Measurements from ENCODE around the gene ZNF830.
"Not testable (repeated sequence)": the region's sequence is repeated elsewhere in the genome, so short reads cannot be mapped to it uniquely, and the experiment has no call there.

The ZNF830 gene, protein sequence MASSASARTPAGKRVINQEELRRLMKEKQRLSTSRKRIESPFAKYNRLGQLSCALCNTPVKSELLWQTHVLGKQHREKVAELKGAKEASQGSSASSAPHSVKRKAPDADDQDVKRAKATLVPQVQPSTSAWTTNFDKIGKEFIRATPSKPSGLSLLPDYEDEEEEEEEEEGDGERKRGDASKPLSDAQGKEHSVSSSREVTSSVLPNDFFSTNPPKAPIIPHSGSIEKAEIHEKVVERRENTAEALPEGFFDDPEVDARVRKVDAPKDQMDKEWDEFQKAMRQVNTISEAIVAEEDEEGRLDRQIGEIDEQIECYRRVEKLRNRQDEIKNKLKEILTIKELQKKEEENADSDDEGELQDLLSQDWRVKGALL

DNA sequence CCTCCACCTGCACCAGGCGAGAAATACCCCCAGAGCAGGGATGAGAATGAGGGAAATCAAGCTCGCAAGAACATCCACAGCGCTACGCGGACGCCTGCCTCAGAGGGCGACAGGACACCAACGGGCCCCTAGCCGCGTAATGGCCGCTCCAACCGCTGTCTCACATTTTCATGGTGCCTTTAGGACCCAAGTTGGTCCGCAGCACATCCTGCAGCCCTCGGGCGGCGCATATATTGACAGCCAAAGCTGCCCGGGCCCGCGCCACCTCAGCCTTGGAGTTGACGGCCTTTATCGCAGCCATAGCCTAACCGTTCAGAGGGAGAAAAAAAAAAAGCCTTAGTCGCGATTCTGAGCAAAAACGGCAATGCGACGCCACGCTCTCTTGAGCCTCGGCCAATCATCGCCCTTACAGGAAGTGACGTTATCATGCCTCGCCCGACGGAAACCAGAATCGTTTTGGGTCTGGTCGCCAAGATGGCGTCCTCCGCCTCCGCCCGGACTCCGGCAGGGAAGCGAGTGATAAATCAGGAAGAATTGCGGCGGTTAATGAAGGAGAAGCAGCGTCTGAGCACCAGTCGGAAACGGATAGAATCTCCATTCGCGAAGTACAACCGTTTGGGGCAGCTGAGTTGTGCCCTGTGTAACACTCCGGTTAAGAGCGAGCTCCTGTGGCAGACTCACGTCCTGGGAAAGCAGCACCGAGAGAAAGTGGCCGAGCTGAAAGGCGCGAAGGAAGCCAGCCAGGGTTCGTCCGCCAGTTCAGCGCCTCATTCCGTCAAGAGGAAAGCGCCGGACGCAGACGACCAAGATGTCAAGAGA lies at the start of gene ZNF830, which contains the start of gene CCT6B:
TSS of gene ZNF830 (plus strand) at position 448 of the 819 bp plus-strand sequence. CDS start at position 475, 27 bp downstream.
TSS of gene CCT6B (minus strand) at position 368 of the 819 bp plus-strand sequence. CDS start at position 301, 67 bp downstream.
- peak; percentile 93 for DNase-seq

- no peak for DNase-seq
Observed at GRCh38 chr17:34913001-34913400, 48.3 kb upstream of the ZNF830 start.

DNA sequence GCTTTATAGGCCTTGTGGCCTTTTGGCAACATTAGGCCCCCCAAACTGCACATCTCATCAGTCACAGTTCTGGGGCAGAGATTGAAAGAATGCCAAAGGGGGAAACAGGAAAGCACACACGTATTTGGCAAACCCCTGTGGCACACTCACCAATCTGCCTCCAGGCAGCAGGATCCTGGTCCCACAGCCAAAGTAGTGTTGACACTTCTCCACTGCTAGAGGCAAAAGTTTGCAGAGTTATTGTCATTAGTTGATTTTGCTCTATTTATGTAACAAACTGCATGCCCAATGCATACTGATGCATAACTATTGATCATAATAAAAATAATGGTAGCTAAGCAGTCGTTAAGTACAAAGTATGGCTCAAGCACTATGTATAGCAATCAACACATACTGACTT lies 45.2 kb upstream of the ZNF830 start:
- no peak for DNase-seq

- DNase-seq: no peak
Observed at GRCh38 chr17:34917381-34917780, 44.0 kb upstream of the ZNF830 start.

DNA sequence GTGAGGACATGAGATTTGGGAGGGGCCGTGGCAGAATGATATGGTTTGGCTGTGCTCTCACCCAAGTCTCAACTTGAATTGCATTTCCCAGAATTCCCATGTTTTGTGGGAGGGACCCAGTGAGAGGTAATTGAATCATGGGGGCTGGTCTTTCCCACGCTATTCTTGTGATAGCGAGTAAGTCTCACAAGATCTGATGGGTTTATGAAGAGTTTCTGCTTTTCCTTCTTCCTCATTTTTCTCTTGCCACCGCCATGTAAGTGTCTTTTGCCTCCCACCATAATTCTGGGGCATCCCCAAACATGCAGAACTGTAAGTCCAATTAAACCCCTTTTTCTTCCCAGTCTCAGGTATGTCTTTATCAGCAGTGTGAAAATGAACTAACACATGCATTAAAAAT lies 40.7 kb upstream of the ZNF830 start:
- DNase-seq: no peak

DNA sequence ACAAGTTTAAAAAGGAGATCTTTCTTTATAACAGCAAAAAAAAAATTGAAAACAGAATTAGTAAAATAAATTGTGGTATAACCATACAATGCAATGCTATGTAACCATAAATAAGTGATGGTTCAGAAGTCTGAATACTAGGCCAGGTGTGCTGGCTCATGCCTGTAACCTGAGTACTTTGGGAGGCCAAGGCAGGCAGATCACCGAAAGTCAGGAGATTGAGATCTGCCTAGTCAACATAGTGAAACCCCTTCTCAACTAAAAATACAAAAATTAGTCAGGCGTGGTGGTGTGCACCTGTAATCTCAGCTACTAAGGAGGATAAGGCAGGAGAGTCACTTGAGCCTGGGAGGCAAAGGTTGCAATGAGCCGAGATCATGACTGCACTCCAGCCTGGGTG lies 34.7 kb upstream of the ZNF830 start:
- no peak for DNase-seq

DNA sequence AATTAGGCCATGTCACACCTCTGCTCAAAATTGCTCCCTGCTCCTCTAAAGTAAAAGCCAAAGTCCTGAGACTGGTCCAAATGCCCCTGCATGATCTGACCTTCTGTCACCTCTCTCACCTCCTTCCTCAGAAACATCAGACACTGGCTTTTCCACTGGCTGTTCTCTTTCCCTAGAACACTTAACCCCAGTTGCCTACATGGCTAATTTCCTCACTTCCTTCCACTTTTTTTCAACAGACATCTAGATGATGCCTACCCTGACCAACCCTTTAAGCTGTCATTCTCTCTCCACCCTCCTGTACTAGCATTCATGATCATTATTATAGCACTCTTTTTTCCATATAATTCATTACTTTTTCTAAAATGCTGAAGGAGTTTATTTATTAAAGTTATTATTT lies 31.1 kb upstream of the ZNF830 start:
- DNase-seq: no peak

GRCh38 chr17:34950780-34951179 lies 10.6 kb upstream of the ZNF830 start:
- not testable (repeated sequence) for DNase-seq

DNA sequence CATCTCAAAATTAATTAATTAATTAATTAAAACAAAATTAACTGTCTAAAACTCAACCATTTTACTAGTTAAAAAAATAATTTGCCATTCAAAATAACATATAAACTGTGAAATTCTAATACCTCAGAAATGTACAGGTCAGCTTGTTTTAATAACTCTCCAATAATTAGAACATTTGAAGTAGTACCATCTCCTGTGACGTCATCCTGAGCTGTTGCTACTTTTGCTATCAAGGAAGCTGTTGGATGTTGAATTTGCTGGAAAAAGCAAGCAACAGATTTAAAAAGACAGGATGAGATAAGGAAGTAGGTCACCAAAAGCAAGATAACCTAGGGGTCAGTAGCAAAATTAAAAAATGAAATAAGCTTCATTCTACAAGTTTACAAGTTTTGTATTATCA lies 2.9 kb upstream of the ZNF830 start:
- no peak for DNase-seq

- no peak for DNase-seq
Observed at GRCh38 chr17:34974179-34974578, 12.8 kb downstream of the ZNF830 start.

DNA sequence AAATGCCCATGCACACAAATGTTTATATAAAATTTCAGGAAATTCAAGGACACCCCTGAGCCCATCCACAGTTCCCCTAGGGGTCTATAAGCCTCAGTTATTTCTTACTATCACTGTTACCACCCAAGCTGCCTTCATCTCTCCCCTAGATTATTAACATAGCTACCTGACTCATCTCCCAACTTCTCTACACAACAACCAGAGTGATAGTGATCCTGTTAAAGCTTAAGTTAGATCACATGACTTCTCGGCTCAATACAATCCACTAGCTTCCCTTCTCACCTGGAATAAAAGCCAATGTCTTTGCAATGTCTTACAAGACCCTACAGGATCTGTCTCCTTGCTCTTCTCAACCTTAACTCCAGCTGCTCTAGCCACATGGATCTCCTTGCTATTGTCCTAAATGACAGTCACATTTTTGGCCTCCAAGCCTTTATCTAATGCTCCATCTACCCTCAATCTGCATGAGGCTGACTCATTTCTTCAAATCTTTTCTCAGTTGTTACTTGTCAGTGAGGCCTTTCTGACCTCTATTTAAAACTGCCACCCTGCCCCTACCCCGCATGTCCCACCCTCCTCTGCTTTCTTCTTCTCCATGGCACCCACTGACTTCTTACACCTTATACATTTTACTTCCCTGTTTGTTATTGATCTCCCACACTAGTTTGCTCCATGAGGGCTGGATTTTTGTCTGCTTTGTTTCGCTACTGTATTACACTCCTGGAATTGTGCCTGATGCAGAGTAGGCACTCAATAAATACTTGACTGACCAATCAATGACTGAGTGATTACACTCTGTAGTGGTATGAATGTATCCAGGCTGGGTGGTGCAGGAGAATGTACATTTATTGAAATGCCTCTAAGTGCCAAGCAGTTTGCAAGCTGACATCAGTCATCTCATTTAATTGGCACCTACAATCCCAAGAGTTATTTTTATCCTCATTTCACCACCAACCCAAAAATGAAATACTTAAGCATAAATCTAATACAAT lies 13.8 kb downstream of the ZNF830 start:
- no peak for DNase-seq

DNA sequence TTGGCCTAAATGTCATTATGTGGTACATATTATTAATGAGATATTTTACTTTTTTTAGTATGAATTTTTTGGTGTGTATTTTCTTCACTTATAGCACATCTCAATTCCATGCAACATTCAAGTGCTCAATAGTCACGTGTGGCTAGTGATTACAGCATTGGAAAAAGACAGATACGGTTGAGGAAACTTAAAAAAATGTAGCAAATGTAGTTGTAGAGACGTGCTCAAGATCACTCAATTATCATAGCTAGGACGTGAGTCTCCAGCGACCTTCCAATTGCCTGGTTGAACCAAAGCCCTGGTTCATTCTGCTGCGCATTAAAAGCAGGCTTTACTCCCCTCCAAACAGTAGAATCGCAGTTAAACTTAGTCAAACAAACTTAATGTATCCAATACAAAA lies 17.8 kb downstream of the ZNF830 start:
- no peak for DNase-seq

DNA sequence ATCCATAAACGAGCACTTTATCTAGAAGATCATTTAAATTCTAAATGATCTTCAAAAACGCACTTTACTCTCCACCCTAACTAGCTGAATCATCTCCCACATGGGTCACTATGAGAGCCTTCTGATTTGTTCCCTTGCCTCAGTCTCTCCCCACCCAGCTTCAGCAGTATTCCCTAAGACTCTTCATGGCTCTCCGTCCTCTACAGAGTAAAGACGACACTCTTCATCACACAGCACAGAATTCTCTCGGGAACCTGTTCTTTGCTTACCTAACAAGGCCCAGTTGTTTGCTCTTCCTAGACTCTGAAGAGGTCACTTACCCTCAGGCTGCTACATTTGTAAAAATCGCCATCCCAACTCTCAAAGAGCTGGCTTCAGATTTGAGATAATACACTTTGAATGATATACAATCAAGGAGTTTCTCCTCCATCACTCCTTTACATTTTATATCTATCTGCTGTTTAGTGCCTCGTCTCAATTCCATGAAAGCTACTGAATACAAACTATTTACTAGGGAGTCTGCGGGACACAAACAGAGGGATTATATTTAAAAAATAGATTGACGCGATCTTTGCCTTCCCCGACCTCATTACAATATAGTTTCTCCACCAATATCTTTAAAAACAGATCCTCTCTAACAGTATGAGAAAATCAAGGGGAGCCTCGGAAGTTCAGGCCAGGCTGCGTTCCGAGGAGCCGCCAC lies 18.5 kb downstream of the ZNF830 start:
- peak; percentile 13 for DNase-seq

GRCh38 chr17:34980353-34980680 lies 19.0 kb downstream of the ZNF830 start, which contains the start of gene LIG3:
TSS of gene LIG3 (plus strand) at chr17:34980512. CDS start at chr17:34983006, 2,494 bp downstream.
- DNase-seq: peak; percentile 92

- DNase-seq: peak; percentile 57
Observed at GRCh38 chr17:34980681-34981537, 19.6 kb downstream of the ZNF830 start.

DNA sequence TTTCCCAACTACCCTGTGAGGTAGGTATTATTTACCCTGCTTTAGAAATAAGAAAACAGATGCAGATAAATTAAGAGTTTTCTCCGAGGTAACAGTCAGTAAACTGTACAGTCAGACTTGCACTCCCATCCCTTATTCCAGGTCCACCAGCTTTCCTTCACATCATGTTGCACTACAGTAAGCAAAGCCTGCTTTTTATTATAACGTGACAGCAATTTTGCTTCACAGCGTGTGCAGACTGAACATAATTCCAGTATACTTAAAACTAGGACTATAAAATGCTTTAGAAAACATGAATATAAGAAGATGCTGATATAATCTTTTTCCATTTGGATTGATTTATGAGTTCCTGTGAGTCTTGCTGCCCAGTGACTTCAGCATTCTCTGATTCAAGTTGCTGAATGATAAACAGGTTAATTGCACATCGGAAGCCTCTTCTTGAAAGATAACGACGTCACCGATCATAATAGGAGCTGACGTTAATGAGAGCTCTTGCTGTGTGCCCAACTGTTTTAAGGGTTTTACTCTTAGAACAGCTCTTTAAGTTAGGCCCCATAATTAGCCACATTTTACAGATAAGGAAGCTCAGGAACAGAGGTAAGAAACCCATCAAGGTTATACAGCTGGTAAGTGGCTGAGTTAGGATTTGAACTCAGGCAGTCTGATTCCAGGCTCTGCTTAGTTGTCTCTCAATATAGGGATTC lies 20.4 kb downstream of the ZNF830 start:
- DNase-seq: no peak

DNA sequence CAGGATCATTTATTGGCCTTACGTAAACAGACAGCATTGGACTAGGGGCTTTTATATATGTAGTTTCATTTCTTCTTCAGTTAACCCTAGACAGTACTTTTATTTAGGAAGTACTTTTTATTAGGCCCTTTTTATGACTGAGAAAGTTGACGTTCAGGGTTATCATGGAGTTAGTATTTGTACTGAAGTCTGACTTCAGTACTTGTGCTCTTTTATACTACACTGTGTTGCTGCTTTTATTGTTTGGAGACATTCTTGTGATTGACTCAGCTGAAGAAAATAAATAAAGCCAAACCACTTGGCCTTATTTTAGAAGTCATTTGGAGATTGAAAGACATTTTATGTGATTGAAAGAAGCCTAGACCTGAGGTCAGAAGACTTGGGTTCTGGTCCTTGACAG lies 25.9 kb downstream of the ZNF830 start:
- no peak for DNase-seq

GRCh38 chr17:34988644-34989043 lies 27.3 kb downstream of the ZNF830 start:
- DNase-seq: no peak

DNA sequence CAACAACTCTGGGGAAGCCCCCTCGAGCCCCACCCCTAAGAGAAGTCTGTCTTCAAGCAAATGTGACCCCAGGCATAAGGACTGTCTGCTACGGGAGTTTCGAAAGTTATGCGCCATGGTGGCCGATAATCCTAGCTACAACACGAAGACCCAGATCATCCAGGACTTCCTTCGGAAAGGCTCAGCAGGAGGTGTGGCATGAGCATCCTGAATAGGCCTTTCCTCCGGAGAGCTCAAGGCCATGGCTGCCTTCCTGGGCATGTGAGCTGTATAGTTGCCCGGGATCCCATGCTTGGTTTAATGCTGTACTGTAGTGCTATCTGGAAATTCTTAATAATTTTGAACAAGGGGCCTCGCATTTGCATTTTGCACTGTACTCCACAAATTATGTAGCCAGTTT lies 28.1 kb downstream of the ZNF830 start:
- no peak for DNase-seq

DNA sequence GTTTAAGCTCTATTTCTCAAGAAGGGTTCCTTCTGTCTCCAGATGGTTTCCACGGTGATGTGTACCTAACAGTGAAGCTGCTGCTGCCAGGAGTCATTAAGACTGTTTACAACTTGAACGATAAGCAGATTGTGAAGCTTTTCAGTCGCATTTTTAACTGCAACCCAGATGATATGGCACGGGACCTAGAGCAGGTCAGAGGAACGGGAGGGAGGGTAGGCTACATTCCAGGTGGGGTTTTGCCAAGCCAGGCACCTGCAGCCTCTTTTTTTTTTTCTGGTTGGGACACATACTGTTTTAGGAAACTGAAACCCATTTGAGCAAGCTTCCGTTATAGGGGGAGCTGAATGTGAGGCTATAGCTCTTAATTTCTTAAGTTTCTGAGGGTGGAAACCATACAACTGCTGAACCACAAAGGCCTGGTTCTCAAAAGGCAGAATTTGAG lies 29.6 kb downstream of the ZNF830 start:
- DNase-seq: no peak

All from DMS53 (cell line).